SU-DHL-6 (cell line): ENCODE data around the gene TMEM192.
"Not testable (repeated sequence)": the region's sequence is repeated elsewhere in the genome, so short reads cannot be mapped to it uniquely, and the experiment has no call there.

Experiments
- H2AFZ ChIP-seq: fragments of 200-600 bp; sonication (generic); 2 replicates; pipeline ENCODE4 v1.6.1; 2014; ENCODE audit warnings: low read depth, mild to moderate bottlenecking, moderate library complexity, mixed read lengths, antibody characterized with exemption, low read length; ENCODE audit not compliant: severe bottlenecking
- H3F3A ChIP-seq: fragments of 200-600 bp; shearing (Covaris generic); 2 replicates; pipeline ENCODE4 v1.6.0; 2016; ENCODE audit warnings: antibody characterized with exemption, mild to moderate bottlenecking; ENCODE audit not compliant: insufficient read depth
- H3K27ac ChIP-seq: fragments of 200-600 bp; sonication (generic); 2 replicates; pipeline ENCODE4 v1.5.1; 2016; ENCODE audit warnings: low read depth, mild to moderate bottlenecking, low read length, moderate library complexity, mixed read lengths
- H3K27me3 ChIP-seq: fragments of 200-600 bp; sonication (generic), shearing (Covaris generic); 2 replicates; pipeline ENCODE4 v1.6.0; 2014; ENCODE audit warnings: mild to moderate bottlenecking, low read length
- H3K36me3 ChIP-seq: fragments of 200-600 bp; sonication (generic); 2 replicates; pipeline ENCODE4 v1.6.1; 2014; ENCODE audit warnings: mild to moderate bottlenecking, low read length, mixed read lengths
- H3K4me2 ChIP-seq: fragments of 300-600, 200-600 bp; shearing (Covaris generic), sonication (generic); 2 replicates; pipeline ENCODE4 v1.6.0; 2014; ENCODE audit warnings: low read length, low read depth, mild to moderate bottlenecking; ENCODE audit not compliant: poor library complexity, severe bottlenecking
- H3K4me3 ChIP-seq: fragments of 200-600 bp; sonication (generic); 2 replicates; pipeline ENCODE4 v1.5.1; 2014; ENCODE audit warnings: antibody characterized with exemption, low read length, mild to moderate bottlenecking, mixed read lengths; ENCODE audit not compliant: insufficient read depth, poor library complexity, severe bottlenecking
- H3K79me2 ChIP-seq: fragments of 200-600 bp; sonication (generic); 2 replicates; pipeline ENCODE4 v1.6.1; 2014; ENCODE audit warnings: mild to moderate bottlenecking, low read length, moderate library complexity; ENCODE audit not compliant: insufficient read depth
- H3K9ac ChIP-seq: fragments of 200-600 bp; sonication (generic); 2 replicates; pipeline ENCODE4 v1.7.0; 2014; ENCODE audit warnings: mild to moderate bottlenecking, low read length
- H3K9me2 ChIP-seq: fragments of 200-600 bp; sonication (generic); replicated peaks from 2 replicates; pipeline ENCODE4 v1.6.1; 2014; ENCODE audit warnings: low read length; ENCODE audit not compliant: insufficient read depth
- H3K9me3 ChIP-seq: fragments of 200-600 bp; sonication (generic); 2 replicates; pipeline ENCODE4 v1.6.1; 2014; ENCODE audit warnings: low read length, mixed read lengths; ENCODE audit not compliant: insufficient read depth
- H4K20me1 ChIP-seq: fragments of 200-600 bp; sonication (generic); 2 replicates; pipeline ENCODE4 v1.6.1; 2014; ENCODE audit warnings: low read depth, mild to moderate bottlenecking, antibody characterized with exemption, low read length, moderate library complexity, mixed read lengths
- CTCF ChIP-seq: fragments of 200-600 bp; sonication (generic); IDR thresholded peaks from one replicate; pipeline ENCODE4 v1.5.1; 2017; ENCODE audit warnings: antibody characterized with exemption, mild to moderate bottlenecking, low read length, moderate library complexity; ENCODE audit not compliant: insufficient read depth, poor library complexity, severe bottlenecking
- EZH2phosphoT487 ChIP-seq: fragments of 200-600 bp; sonication (generic), shearing (Covaris generic); conservative IDR thresholded peaks from 2 replicates; pipeline ENCODE4 v1.6.1; 2018; ENCODE audit warnings: mild to moderate bottlenecking, antibody characterized with exemption, low read length, moderate library complexity, mixed read lengths

Gene TMEM192

DNA sequence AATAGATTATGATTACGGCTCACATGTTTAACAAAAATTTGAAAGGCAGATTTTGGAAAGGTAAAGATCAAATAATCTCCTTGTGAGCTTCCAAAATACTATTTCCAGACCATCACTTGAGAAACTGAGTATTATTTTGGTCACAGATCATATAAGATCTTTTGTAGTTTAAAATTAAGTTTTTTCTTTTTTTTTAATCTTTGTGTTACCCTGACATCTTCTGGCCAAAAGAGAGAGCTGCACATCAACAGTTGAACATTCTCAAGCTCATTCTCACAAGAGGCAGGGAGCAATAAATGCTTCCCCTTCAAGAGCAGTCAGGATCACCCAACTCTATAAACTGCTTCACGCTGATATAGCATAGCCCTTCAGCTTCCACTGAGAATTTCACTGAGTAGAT lies 15.9 kb downstream of the TMEM192 start:
- H3K9me2 ChIP-seq: no peaks in the 10 kb centered on the region
- no peak overlapping the region for H3K9ac ChIP-seq
- H3K36me3 ChIP-seq: peaks cover 2% of the 10 kb centered on the region; the same call in 1 of the 2 replicates
- no peaks in the 10 kb centered on the region for H3K27me3 ChIP-seq
- TF ChIP-seq CTCF: peak; percentile 24
- TF ChIP-seq EZH2phosphoT487: no peak
- H3K79me2 ChIP-seq: no peaks in the 10 kb centered on the region
- H4K20me1 ChIP-seq: no peaks in the 10 kb centered on the region
- no peak overlapping the region for H2AFZ ChIP-seq
- no peaks in the 10 kb centered on the region for H3K9me3 ChIP-seq
- H3K4me3 ChIP-seq: no peak overlapping the region
- H3K4me2 ChIP-seq: no peak overlapping the region
- H3F3A ChIP-seq: no peaks in the 10 kb centered on the region
- no peak overlapping the region for H3K27ac ChIP-seq

DNA sequence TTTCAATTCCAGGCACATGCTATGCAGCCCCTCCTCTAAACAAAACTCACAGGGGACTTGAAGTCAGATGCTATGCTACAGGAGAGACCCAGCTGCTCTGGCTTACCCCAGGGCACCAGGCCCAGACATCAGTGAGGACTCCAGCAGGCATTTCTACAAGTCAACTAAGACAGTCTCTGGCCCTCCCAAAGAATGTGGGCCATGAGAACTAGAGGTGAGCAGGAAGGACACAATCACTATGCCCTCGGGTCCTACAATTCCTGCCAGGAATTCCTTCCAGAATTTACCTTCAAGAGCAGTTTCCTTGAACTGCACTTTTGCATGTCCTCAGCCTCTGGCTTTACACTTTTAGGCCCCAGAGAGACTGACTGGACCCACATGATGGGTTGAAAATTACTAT lies 17.4 kb downstream of the TMEM192 start:
- Histone ChIP-seq H3K9ac (no peak overlapping the region), H3K4me3 (no peak overlapping the region), H3K9me2 (no peaks in the 10 kb centered on the region), H3F3A (no peaks in the 10 kb centered on the region), H3K27me3 (no peaks in the 10 kb centered on the region), H2AFZ (no peak overlapping the region), H3K9me3 (no peaks in the 10 kb centered on the region), H4K20me1 (no peaks in the 10 kb centered on the region), H3K36me3 (peaks cover 2% of the 10 kb centered on the region; the same call in 1 of the 2 replicates), H3K79me2 (no peaks in the 10 kb centered on the region), H3K27ac (no peak overlapping the region), H3K4me2 (no peak overlapping the region)
- TF ChIP-seq EZH2phosphoT487: no peak
- TF ChIP-seq CTCF: no peak

GRCh38 chr4:165094873-165095272 lies 17.8 kb downstream of the TMEM192 start:
- no peaks in the 10 kb centered on the region for H3K9me2 ChIP-seq

GRCh38 chr4:165092187-165092586 lies 20.5 kb downstream of the TMEM192 start:
- not testable (repeated sequence) for H2AFZ ChIP-seq, H3K9me2 ChIP-seq, H3K4me2 ChIP-seq, H3K27ac ChIP-seq, H3K27me3 ChIP-seq, H4K20me1 ChIP-seq, H3K79me2 ChIP-seq, H3K36me3 ChIP-seq, H3K9ac ChIP-seq, H3F3A ChIP-seq, H3K9me3 ChIP-seq, H3K4me3 ChIP-seq

More at GRCh38 chr4:165094873-165095272, 17.8 kb downstream of the TMEM192 start:
- Histone ChIP-seq H3K27me3 (no peaks in the 10 kb centered on the region), H3F3A (no peaks in the 10 kb centered on the region), H3K9ac (no peak overlapping the region), H3K27ac (no peak overlapping the region), H4K20me1 (no peaks in the 10 kb centered on the region), H3K4me3 (no peak overlapping the region), H3K36me3 (peaks cover 2% of the 10 kb centered on the region; the same call in 1 of the 2 replicates), H3K9me3 (no peaks in the 10 kb centered on the region), H2AFZ (no peak overlapping the region), H3K79me2 (no peaks in the 10 kb centered on the region), H3K4me2 (no peak overlapping the region)
- no peak for TF ChIP-seq CTCF
- no peak for TF ChIP-seq EZH2phosphoT487
